ENCODE measurements around the gene RIPK1. TPM values are rescaled to one million over a fixed set of nuclear protein-coding genes. Genes with fewer than 3 reads are reported as not detected.
"Not testable (repeated sequence)": the region's sequence is repeated elsewhere in the genome, so short reads cannot be mapped to it uniquely, and the experiment has no call there.

Gene RIPK1
- total RNA-seq, 1 donor from 2014 or later, result 15.5 TPM

- DNase-seq (ENCODE audit: low spot score, unreplicated experiment), result no peak
- Mint-ChIP-seq H3K27me3 (no peaks in the 10 kb centered on the region), H3K27ac (no peak overlapping the region), H3K4me3 (ENCODE audit: low read depth) (no peak overlapping the region), H3K9me3 (ENCODE audit: low read depth) (no peaks in the 10 kb centered on the region), H3K36me3 (ENCODE audit: insufficient read depth) (peaks cover 51% of the 10 kb centered on the region), H3K4me1 (ENCODE audit: low read depth) (peaks cover 19% of the 10 kb centered on the region)
- TF ChIP-seq CTCF (IDR thresholded peaks at IDR 0.05; ENCODE audit: unreplicated experiment), result no peak
These were observed 63.4 kb downstream of the RIPK1 start for GRCh38 chr6:3131695-3132094.

GRCh38 chr6:3133515-3133914, 65.2 kb downstream of the RIPK1 start:
- no peak for TF ChIP-seq CTCF (IDR thresholded peaks at IDR 0.05; ENCODE audit: unreplicated experiment)
- H3K9me3 Mint-ChIP-seq (ENCODE audit: low read depth), result no peaks in the 10 kb centered on the region
- H3K27me3 Mint-ChIP-seq, result no peaks in the 10 kb centered on the region
- no peak overlapping the region for H3K4me3 Mint-ChIP-seq (ENCODE audit: low read depth)
- no peak for DNase-seq (ENCODE audit: low spot score, unreplicated experiment)
- peaks cover 53% of the 10 kb centered on the region for H3K36me3 Mint-ChIP-seq (ENCODE audit: insufficient read depth)
- peak overlapping the region; percentile 53 for H3K27ac Mint-ChIP-seq
- H3K4me1 Mint-ChIP-seq (ENCODE audit: low read depth), result peaks cover 22% of the 10 kb centered on the region

DNA sequence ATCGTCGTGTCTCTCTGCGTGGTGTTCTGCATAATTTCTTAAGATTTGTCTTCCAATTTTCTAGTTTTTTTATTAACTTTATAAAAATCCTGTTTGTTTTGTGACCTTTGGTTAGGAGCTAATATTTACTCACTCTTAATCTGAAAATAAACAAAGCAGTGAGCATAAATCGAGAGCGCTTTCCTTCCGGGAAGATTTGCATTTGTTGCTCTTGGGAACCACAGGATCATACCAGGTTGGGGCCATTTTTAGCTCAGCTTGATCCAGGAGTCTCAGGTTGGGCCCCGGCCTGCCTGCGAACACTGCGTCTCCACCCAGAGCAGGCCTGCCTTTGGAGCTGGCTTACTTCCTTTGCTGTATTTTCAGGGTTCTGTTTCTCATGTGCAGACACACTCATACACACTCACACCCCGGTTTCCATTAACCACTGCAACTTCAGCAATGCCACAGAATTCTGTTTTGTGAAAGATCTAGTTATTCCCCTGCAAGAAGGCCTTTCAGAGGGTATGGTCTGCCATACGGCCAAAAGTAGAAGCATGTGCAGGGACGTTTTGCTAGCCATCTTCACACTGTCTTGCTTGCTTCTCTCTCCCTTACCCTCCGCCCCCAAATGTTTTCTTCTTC, 67.5 kb downstream of the RIPK1 start:
- H3K27ac Mint-ChIP-seq, result peak overlapping the region; percentile 42
- no peaks in the 10 kb centered on the region for H3K9me3 Mint-ChIP-seq (ENCODE audit: low read depth)
- peaks cover 24% of the 10 kb centered on the region for H3K4me1 Mint-ChIP-seq (ENCODE audit: low read depth)
- H3K4me3 Mint-ChIP-seq (ENCODE audit: low read depth), result peak overlapping the region; percentile 4
- DNase-seq (ENCODE audit: low spot score, unreplicated experiment), result no peak
- peaks cover 55% of the 10 kb centered on the region for H3K36me3 Mint-ChIP-seq (ENCODE audit: insufficient read depth)
- TF ChIP-seq CTCF (IDR thresholded peaks at IDR 0.05; ENCODE audit: unreplicated experiment), result no peak
- H3K27me3 Mint-ChIP-seq, result no peaks in the 10 kb centered on the region

DNA sequence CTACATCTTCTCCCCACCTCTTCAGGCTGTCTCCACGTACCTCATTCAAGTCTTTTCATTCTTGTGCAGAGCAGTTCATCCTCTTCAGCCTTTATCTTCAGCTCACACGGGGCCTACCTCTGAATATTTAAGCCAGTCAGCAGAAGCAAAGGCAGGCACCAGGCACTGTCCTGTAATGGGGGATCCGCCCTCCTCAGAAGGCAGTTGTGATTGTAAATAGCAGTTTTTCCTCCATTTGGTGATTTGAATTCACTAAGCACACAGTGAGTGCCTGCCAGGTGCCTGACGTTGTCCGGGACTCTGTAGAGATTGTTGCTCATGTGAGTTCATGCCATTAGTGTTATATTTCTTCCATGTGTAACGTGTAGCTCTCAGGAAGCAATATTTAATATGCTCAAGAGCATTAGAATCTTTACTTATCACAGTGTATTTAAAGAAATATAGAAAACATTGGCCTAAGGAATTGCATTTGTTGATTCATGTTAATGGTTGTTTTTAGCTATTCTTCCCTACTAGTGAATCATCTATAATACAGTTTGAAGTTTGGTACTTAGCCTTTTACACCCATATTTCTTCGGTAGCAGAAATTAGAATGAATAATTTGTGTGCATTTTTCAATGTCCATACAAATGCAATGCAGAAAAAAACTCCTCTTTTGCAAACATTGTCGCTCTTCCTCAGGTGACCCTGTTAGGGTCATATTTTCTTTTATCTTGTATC, 68.2 kb downstream of the RIPK1 start:
- Mint-ChIP-seq H3K27me3 (no peaks in the 10 kb centered on the region), H3K4me3 (ENCODE audit: low read depth) (no peak overlapping the region), H3K27ac (peak overlapping the region; percentile 42), H3K4me1 (ENCODE audit: low read depth) (peaks cover 24% of the 10 kb centered on the region), H3K9me3 (ENCODE audit: low read depth) (no peaks in the 10 kb centered on the region), H3K36me3 (ENCODE audit: insufficient read depth) (peaks cover 52% of the 10 kb centered on the region)
- DNase-seq (ENCODE audit: low spot score, unreplicated experiment), result no peak
- TF ChIP-seq CTCF (IDR thresholded peaks at IDR 0.05; ENCODE audit: unreplicated experiment), result no peak

DNA sequence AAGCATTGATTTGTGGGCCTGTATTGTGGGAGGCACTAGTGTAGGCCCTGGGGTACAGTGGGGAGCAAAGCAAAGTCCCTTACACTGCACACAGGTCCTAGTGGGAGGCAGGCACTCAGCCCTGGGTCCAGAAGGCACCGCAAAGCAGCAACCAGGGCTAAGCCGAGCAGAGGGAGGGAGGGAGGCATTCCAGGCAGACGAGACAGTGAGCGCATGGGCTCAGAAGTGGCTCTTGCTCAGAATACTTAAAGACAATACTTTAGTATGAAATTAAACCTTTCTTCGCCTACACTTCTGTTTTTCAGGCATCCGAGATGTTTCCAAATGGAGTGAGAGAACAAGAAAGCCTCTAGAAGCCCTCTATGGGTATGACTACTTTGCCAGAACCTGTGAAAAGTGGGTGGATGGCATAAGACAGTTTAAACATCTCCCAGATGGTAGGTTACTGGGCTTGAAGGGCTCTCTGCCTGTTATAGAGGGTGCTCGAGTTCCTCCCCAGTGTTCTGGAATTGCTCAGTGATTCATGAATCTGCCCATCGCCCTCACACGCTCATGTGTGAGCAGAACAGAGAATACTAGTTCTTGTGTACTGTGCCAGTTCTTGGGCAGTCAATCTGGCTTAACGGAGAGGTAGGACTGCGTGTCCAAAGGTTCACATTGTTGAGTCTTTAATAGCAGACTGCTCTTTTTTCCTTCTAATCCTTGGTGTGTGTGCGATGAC, 68.9 kb downstream of the RIPK1 start:
- H3K4me1 Mint-ChIP-seq (ENCODE audit: low read depth), result peaks cover 24% of the 10 kb centered on the region
- H3K4me3 Mint-ChIP-seq (ENCODE audit: low read depth), result no peak overlapping the region
- H3K36me3 Mint-ChIP-seq (ENCODE audit: insufficient read depth), result peaks cover 46% of the 10 kb centered on the region
- H3K9me3 Mint-ChIP-seq (ENCODE audit: low read depth), result no peaks in the 10 kb centered on the region
- no peaks in the 10 kb centered on the region for H3K27me3 Mint-ChIP-seq
- TF ChIP-seq CTCF (IDR thresholded peaks at IDR 0.05; ENCODE audit: unreplicated experiment), result no peak
- no peak for DNase-seq (ENCODE audit: low spot score, unreplicated experiment)
- no peak overlapping the region for H3K27ac Mint-ChIP-seq

DNA sequence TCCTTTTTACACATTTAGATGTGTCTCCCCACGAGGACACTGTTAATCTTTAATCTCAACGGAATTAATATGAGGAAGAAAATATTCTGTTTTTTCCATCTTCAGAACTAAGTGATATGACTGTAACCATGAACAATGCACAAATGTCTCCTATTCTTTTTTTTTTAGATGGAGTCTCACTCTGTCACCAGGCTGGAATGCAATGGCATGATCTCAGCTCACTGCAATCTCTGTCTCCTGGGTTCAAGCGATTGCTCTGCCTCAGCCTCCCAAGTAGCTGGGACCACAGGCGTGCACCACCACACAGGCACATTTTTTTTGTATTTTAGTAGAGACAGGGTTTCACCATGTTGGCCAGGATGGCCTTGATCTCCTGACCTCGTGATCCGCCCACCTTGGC, 69.6 kb downstream of the RIPK1 start:
- Mint-ChIP-seq H3K36me3 (ENCODE audit: insufficient read depth) (peaks cover 44% of the 10 kb centered on the region), H3K4me1 (ENCODE audit: low read depth) (peaks cover 24% of the 10 kb centered on the region)
- H3K4me3 Mint-ChIP-seq (ENCODE audit: low read depth); H3K9me3 Mint-ChIP-seq (ENCODE audit: low read depth); DNase-seq (ENCODE audit: low spot score, unreplicated experiment); H3K27ac Mint-ChIP-seq; H3K27me3 Mint-ChIP-seq: not testable (repeated sequence)
